PC-9 (cell line): Measurements from ENCODE around the gene PITPNM3. TPM values are rescaled to one million over a fixed set of nuclear protein-coding genes. Genes with fewer than 3 reads are reported as not detected.

ENCODE experiments used
- BruUV-seq: library from RNA; stranded (reverse); fragments of 400-500 nt; replicated peaks from 2 replicates; lab custom pipeline; 2021; lab: Mats Ljungman, UMichigan
- CTCF ChIA-PET: fragments of 300-600 bp; sonication (Branson Sonifier 250); formaldehyde crosslinking; loops from one replicate; lab custom pipeline; 2022; ENCODE audit warnings: antibody characterized with exemption; lab: Charles Lee
- POLR2A ChIA-PET: fragments of 300-600 bp; sonication (Branson Sonifier 250); formaldehyde crosslinking; loops from one replicate; lab custom pipeline; 2022; ENCODE audit warnings: antibody characterized with exemption; ENCODE audit not compliant: unreplicated experiment; lab: Charles Lee
- DNase-seq, 2 experiments: peaks; one replicate each; pipeline versions ENCODE4 v3.0.0 to v3.0.0-alpha.2; 2015 to 2022; ENCODE audit warnings: mixed read lengths in 1 of 2
- H2AFZ ChIP-seq: fragments of 200-600 bp; sonication (generic); 2 replicates; pipeline ENCODE4 v1.8.1; 2017; ENCODE audit warnings: antibody characterized with exemption
- H3F3A ChIP-seq: fragments of 200-600 bp; sonication (generic); 2 replicates; pipeline ENCODE4 v1.8.1; 2017; ENCODE audit warnings: antibody characterized with exemption, mild to moderate bottlenecking, low read depth; ENCODE audit not compliant: insufficient read depth
- H3K27ac ChIP-seq: fragments of 200-600 bp; sonication (generic); 2 replicates; pipeline ENCODE4 v1.6.1; 2016; ENCODE audit warnings: mixed run types
- H3K27me3 ChIP-seq: fragments of 200-600 bp; sonication (generic); 2 replicates; pipeline ENCODE4 v1.6.1; 2016; ENCODE audit warnings: low read depth, mixed run types; ENCODE audit not compliant: insufficient read depth
- H3K36me3 ChIP-seq: fragments of 200-600 bp; sonication (generic); 2 replicates; pipeline ENCODE4 v1.6.1; 2016; ENCODE audit warnings: low read depth, mixed run types
- H3K4me1 ChIP-seq: fragments of 200-600 bp; sonication (generic); replicated peaks from 2 replicates; pipeline ENCODE4 v1.6.1; 2016; ENCODE audit warnings: mixed run types; ENCODE audit not compliant: insufficient read depth
- H3K4me2 ChIP-seq: fragments of 200-600 bp; sonication (generic); 2 replicates; pipeline ENCODE4 v1.6.1; 2017; ENCODE audit warnings: mixed run types
- H3K4me3 ChIP-seq: fragments of 200-600 bp; sonication (generic); 2 replicates; pipeline ENCODE4 v1.6.1; 2016; ENCODE audit warnings: mixed run types
- H3K79me2 ChIP-seq: fragments of 200-600 bp; sonication (generic); 2 replicates; pipeline ENCODE4 v1.6.1; 2017; ENCODE audit warnings: low read depth, mixed run types
- H3K9me2 ChIP-seq: fragments of 200-600 bp; sonication (generic); 2 replicates; pipeline ENCODE4 v1.8.1; 2017; ENCODE audit warnings: mild to moderate bottlenecking; ENCODE audit not compliant: insufficient read depth
- H3K9me3 ChIP-seq: fragments of 200-600 bp; sonication (generic); 2 replicates; pipeline ENCODE4 v1.8.1; 2016; ENCODE audit warnings: low read depth; ENCODE audit not compliant: insufficient read depth
- H4K20me1 ChIP-seq: fragments of 200-600 bp; sonication (generic); 2 replicates; pipeline ENCODE4 v1.8.1; 2017; ENCODE audit not compliant: insufficient read depth
- EZH2 ChIP-seq: fragments of 200-600 bp; sonication (generic); IDR thresholded peaks from 2 replicates; pipeline ENCODE4 v1.8.0; 2017; ENCODE audit warnings: antibody characterized with exemption, low read depth
- intact Hi-C: fragments of 100-400 bp; cut with micrococcal nuclease; formaldehyde crosslinking; loops from one replicate; pipeline ENCODE4 v1.10.0; 2022; ENCODE audit not compliant: unreplicated experiment
- total RNA-seq: library from RNA; stranded (reverse); gene quantifications from 2 replicates; pipeline ENCODE4 v1.2.3, GENCODE V29; 2021
- TF ChIP-seq, protein P1 (sequence below): fragments of 200-600 bp; sonication (generic); conservative IDR thresholded peaks from 2 replicates; pipeline ENCODE4 v1.6.1; 2017; ENCODE audit warnings: mixed run types, antibody characterized with exemption, mild to moderate bottlenecking, moderate library complexity

Gene PITPNM3
- total RNA-seq, 1 experiment from 2014 or later: 16.9 TPM

DNA sequence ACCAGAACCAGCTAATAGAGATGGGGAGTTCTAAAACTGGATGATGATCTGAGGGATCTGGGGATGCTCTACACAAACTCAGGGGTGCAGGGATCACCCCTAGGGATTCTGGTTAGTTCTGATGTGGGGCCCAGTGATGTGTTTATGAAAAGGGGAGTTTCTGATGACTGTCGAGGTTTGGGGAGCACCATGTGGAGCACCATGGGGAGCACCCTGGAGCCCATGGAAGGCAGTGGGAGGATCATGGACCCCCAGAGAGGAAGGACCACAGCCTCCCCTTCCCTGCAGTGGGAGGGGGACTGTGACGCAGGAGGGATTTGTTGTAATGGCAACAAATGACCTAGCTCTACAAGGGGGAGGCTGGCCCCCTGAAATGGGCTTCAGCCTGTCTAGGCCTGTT, 93.7 kb downstream of the PITPNM3 start:
- H3K9me3 ChIP-seq: no peaks in the 10 kb centered on the region
- no peak for DNase-seq
- TF ChIP-seq, protein P1, sequence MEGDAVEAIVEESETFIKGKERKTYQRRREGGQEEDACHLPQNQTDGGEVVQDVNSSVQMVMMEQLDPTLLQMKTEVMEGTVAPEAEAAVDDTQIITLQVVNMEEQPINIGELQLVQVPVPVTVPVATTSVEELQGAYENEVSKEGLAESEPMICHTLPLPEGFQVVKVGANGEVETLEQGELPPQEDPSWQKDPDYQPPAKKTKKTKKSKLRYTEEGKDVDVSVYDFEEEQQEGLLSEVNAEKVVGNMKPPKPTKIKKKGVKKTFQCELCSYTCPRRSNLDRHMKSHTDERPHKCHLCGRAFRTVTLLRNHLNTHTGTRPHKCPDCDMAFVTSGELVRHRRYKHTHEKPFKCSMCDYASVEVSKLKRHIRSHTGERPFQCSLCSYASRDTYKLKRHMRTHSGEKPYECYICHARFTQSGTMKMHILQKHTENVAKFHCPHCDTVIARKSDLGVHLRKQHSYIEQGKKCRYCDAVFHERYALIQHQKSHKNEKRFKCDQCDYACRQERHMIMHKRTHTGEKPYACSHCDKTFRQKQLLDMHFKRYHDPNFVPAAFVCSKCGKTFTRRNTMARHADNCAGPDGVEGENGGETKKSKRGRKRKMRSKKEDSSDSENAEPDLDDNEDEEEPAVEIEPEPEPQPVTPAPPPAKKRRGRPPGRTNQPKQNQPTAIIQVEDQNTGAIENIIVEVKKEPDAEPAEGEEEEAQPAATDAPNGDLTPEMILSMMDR: no peak
- TF ChIP-seq EZH2: no peak
- H3K4me3 ChIP-seq: no peak overlapping the region
- no peaks in the 10 kb centered on the region for H3K79me2 ChIP-seq
- no peaks in the 10 kb centered on the region for H3K27me3 ChIP-seq
- H3F3A ChIP-seq: no peaks in the 10 kb centered on the region; the same call in 1 of the 2 replicates
- intact Hi-C loops: no loop called here
- POLR2A ChIA-PET: interaction anchor here (0.7 kb wide), 1 partner anchor 991 kb away, joined by 5 read pairs; no protein-coding TSS in a partner anchor
- no peaks in the 10 kb centered on the region for H3K36me3 ChIP-seq
- H2AFZ ChIP-seq: no peak overlapping the region
- peaks cover under 1% of the 10 kb centered on the region; the same call in 1 of the 2 replicates for H3K4me1 ChIP-seq
- no peak overlapping the region for H3K4me2 ChIP-seq
- CTCF ChIA-PET: no interaction called here
- no peaks in the 10 kb centered on the region for H3K9me2 ChIP-seq
- H3K27ac ChIP-seq: no peak overlapping the region
- H4K20me1 ChIP-seq: no peaks in the 10 kb centered on the region
- no TSS peak for BruUV-seq

- H3K36me3 ChIP-seq: no peaks in the 10 kb centered on the region
- intact Hi-C loops: no loop called here
- no peaks in the 10 kb centered on the region for H3K9me2 ChIP-seq
- BruUV-seq: no TSS peak
- peaks cover 6% of the 10 kb centered on the region for H3F3A ChIP-seq
- no peak overlapping the region for H3K4me2 ChIP-seq
- H3K4me3 ChIP-seq: no peak overlapping the region
- ChIA-PET POLR2A (interaction anchor here (0.7 kb wide), 1 partner anchor 991 kb away, joined by 5 read pairs; no protein-coding TSS in a partner anchor), CTCF (no interaction called here)
- peaks cover 8% of the 10 kb centered on the region for H3K4me1 ChIP-seq
- H3K27me3 ChIP-seq: no peaks in the 10 kb centered on the region
- no peak for DNase-seq
- no peaks in the 10 kb centered on the region for H3K79me2 ChIP-seq
- no peak overlapping the region for H2AFZ ChIP-seq
- no peaks in the 10 kb centered on the region for H4K20me1 ChIP-seq
- H3K27ac ChIP-seq: no peak overlapping the region
- H3K9me3 ChIP-seq: no peaks in the 10 kb centered on the region
- TF ChIP-seq EZH2: no peak
- TF ChIP-seq, protein P1: no peak
Measured at GRCh38 chr17:6461792-6462524, 94.4 kb downstream of the PITPNM3 start.

- no peak overlapping the region for H3K4me2 ChIP-seq
- no peaks in the 10 kb centered on the region for H3K27me3 ChIP-seq
- no peaks in the 10 kb centered on the region for H3K9me3 ChIP-seq
- intact Hi-C loops: no loop called here
- H3K9me2 ChIP-seq: no peaks in the 10 kb centered on the region
- no peak overlapping the region for H2AFZ ChIP-seq
- TF ChIP-seq, protein P1: no peak
- ChIA-PET CTCF (no interaction called here), POLR2A (no interaction called here)
- DNase-seq: no peak
- H3K79me2 ChIP-seq: no peaks in the 10 kb centered on the region
- H3K4me3 ChIP-seq: no peak overlapping the region
- H3K4me1 ChIP-seq: peaks cover 12% of the 10 kb centered on the region
- BruUV-seq: no TSS peak
- H3K36me3 ChIP-seq: no peaks in the 10 kb centered on the region
- H3K27ac ChIP-seq: no peak overlapping the region
- H4K20me1 ChIP-seq: no peaks in the 10 kb centered on the region
- peaks cover 11% of the 10 kb centered on the region for H3F3A ChIP-seq
Measured at GRCh38 chr17:6461246-6461645, 95.1 kb downstream of the PITPNM3 start.
